A549 (cell line): Measurements from ENCODE around the gene SYMPK.

Source experiments
- ATOH8 ChIP-seq: fragments of 250-450 bp; sonication (Bioruptor Pico); IDR thresholded peaks from 2 replicates; pipeline ENCODE4 v1.5.0; 2020; ENCODE audit warnings: low read depth, mild to moderate bottlenecking, moderate library complexity
- BHLHE40 ChIP-seq: IDR thresholded peaks from 2 replicates; pipeline ENCODE4 v1.6.1; 2012; ENCODE audit warnings: low read depth, low read length, inconsistent platforms
- CBX8 ChIP-seq: fragments of 200-600 bp; sonication (generic); IDR thresholded peaks from 2 replicates; pipeline ENCODE4 v1.6.1; 2016
- CHD2 ChIP-seq: fragments of 150-350 bp; IDR thresholded peaks from 2 replicates; pipeline ENCODE4 v1.6.1; 2014; ENCODE audit warnings: low read length; ENCODE audit not compliant: partially characterized antibody
- CTCF ChIP-seq: fragments of >200 bp; sonication (Bioruptor Twin); formaldehyde crosslinking; IDR thresholded peaks from 3 replicates; pipeline ENCODE4 v1.5.1; 2016
- EP300 ChIP-seq, 2 experiments: fragments of >200 bp; sonication (Bioruptor Twin); formaldehyde crosslinking; IDR thresholded peaks; 2 replicates in 1 of 2; 3 replicates in 1 of 2; pipeline ENCODE4 v1.6.1; 2016 to 2017
- GATA3 ChIP-seq: IDR thresholded peaks from 2 replicates; pipeline ENCODE4 v1.6.1; 2012; ENCODE audit warnings: borderline replicate concordance
- HEYL ChIP-seq: fragments of 250-450 bp; sonication (Bioruptor Pico); IDR thresholded peaks from 2 replicates; pipeline ENCODE4 v1.8.0; 2021; ENCODE audit warnings: mild to moderate bottlenecking, moderate library complexity
- JUN ChIP-seq, 2 experiments: fragments of >200 bp; sonication (Bioruptor Twin); formaldehyde crosslinking; IDR thresholded peaks; 2 replicates in 1 of 2; 3 replicates in 1 of 2; pipeline ENCODE4 v1.6.1; 2016 to 2017
- KDM1A ChIP-seq: fragments of 200-600 bp; sonication (generic); IDR thresholded peaks from 2 replicates; pipeline ENCODE4 v1.6.1; 2016; ENCODE audit warnings: low read depth, mild to moderate bottlenecking
- MAX ChIP-seq: IDR thresholded peaks from 2 replicates; pipeline ENCODE4 v1.6.1; 2012
- PHF8 ChIP-seq: fragments of 200-600 bp; sonication (generic); IDR thresholded peaks from 2 replicates; pipeline ENCODE4 v1.6.1; 2016; ENCODE audit warnings: low read depth, mild to moderate bottlenecking, antibody characterized with exemption, moderate library complexity, borderline replicate concordance
- POLR2A ChIP-seq: IDR thresholded peaks from 2 replicates; pipeline ENCODE4 v1.6.1; 2012; ENCODE audit warnings: mild to moderate bottlenecking, low read length
- RAD21 ChIP-seq, 2 experiments: fragments of >200 bp in 1 of 2; sonication (Bioruptor Twin) in 1 of 2; formaldehyde crosslinking in 1 of 2; IDR thresholded peaks in 1 of 2; conservative IDR thresholded peaks in 1 of 2; 2 replicates in 1 of 2; 3 replicates in 1 of 2; pipeline ENCODE4 v1.6.1; 2012 to 2018; ENCODE audit warnings: inconsistent platforms in 1 of 2

GRCh38 chr19:45847663-45848062, 15.3 kb downstream of the SYMPK start:
- TF ChIP-seq ATOH8 (CRISPR knock-in tag) (no peak), POLR2A (no peak), CTCF (no peak), MAX (no peak), CBX8 (no peak), RAD21 (conservative IDR thresholded peaks at IDR 0.05 in 1 of 2, IDR thresholded peaks at IDR 0.05 in 1 of 2) (no peak), EP300 (IDR thresholded peaks at IDR 0.05) (no peak), CHD2 (no peak), KDM1A (no peak), BHLHE40 (no peak), JUN (IDR thresholded peaks at IDR 0.05) (no peak), PHF8 (no peak), GATA3 (no peak), HEYL (CRISPR knock-in tag) (no peak)
